Stomach (tissue), 9 donors: Measurements from ENCODE around the gene SLC6A8. TPM values are rescaled to one million over a fixed set of nuclear protein-coding genes. Genes with fewer than 3 reads are reported as not detected.
A peak's percentile ranks its signal among the peaks of the same experiment; 100 is the strongest.
"Not testable (repeated sequence)": the region's sequence is repeated elsewhere in the genome, so short reads cannot be mapped to it uniquely, and the experiment has no call there.

Experiments
- DNase-seq, 2 donors: peaks; one replicate each; pipeline versions ENCODE4 v3.0.0 to v3.0.0-alpha.2; 2013 to 2019
- H3K27ac ChIP-seq, 5 donors: fragments of 200-600 bp in 4 of 5; sonication (generic) in 4 of 5; one replicate each; pipeline ENCODE4 v1.5.1; 2013 to 2019; ENCODE audit warnings: mild to moderate bottlenecking in 1 of 5, moderate library complexity in 1 of 5
- H3K27me3 ChIP-seq, 3 donors: fragments of 200-600 bp; sonication (generic); one replicate each; pipeline ENCODE4 v1.5.1; 2017 to 2019; ENCODE audit warnings: mixed run types in 1 of 3
- H3K36me3 ChIP-seq, 4 donors: fragments of 200-600 bp; sonication (generic); 1 replicate in 3 of 4; 2 replicates in 1 of 4; pipeline ENCODE4 v1.5.1; 2016 to 2019
- H3K4me1 ChIP-seq, 4 donors: fragments of 200-600 bp; sonication (generic); one replicate each; pipeline ENCODE4 v1.5.1; 2016 to 2019
- H3K4me3 ChIP-seq, 4 donors: fragments of 200-600 bp; sonication (generic) in 3 of 4; one replicate each; pipeline ENCODE4 v1.5.1; 2016 to 2019; ENCODE audit warnings: mild to moderate bottlenecking in 1 of 4
- H3K9me3 ChIP-seq, 4 donors: fragments of 200-600 bp; sonication (generic); one replicate each; pipeline ENCODE4 v1.5.1; 2016 to 2019
- CTCF ChIP-seq, 7 experiments: fragments of 450-650 bp in 4 of 7; fragments of 200-600 bp in 3 of 7; sonication (generic) in 3 of 7; IDR thresholded peaks; one replicate each; pipeline ENCODE4 v1.5.1; 2016 to 2019; ENCODE audit warnings: antibody characterized with exemption in 7 of 7, control low read depth in 2 of 7, mild to moderate bottlenecking in 1 of 7
- EP300 ChIP-seq: sonication (generic); formaldehyde crosslinking; IDR thresholded peaks from one replicate; pipeline ENCODE4 v1.6.1; 2017; ENCODE audit warnings: antibody characterized with exemption
- POLR2A ChIP-seq, 4 donors: fragments of 450-650 bp; IDR thresholded peaks; one replicate each; pipeline ENCODE4 v1.6.1; 2016; ENCODE audit warnings: antibody characterized with exemption in 4 of 4, control low read depth in 2 of 4, mild to moderate bottlenecking in 1 of 4, moderate library complexity in 1 of 4
- POLR2AphosphoS5 ChIP-seq, 3 donors: sonication (generic); formaldehyde crosslinking; IDR thresholded peaks; one replicate each; pipeline ENCODE4 v1.6.1; 2016; ENCODE audit warnings: antibody characterized with exemption in 3 of 3
- WGBS, 5 donors: extraction: QIAGEN DNeasy Blood & Tissue Kit in 3 of 5; methylation state at CpG; one replicate each; pipeline versions ENCODE4 v1.1.5 to v1.1.7; 2013 to 2018; 5-methylcytosine and 5-hydroxymethylcytosine counted together
- intact Hi-C: fragments of 100-400 bp; cut with DNase I; formaldehyde crosslinking; loops from one replicate; pipeline ENCODE4 v1.15.1; 2023; ENCODE audit warnings: low total_unique reads
- polyA plus RNA-seq, 3 donors: library from polyadenylated mRNA; stranded (reverse); fragments of 200-250 nt; gene quantifications; one replicate each; pipeline ENCODE4 v1.2.3, GENCODE V29; 2013
- total RNA-seq, 5 donors: library from RNA; depleted of rRNA; stranded (reverse); fragments of >200 nt; gene quantifications; one replicate each; pipeline versions ENCODE4 v1.1.0 to v1.2.3, GENCODE V29; 2014 to 2016
- donor health status: healthy with polysubstance abuse.
- donor health status: Bipolar disorder and iron deficiency.
- donor health status: healthy.

The SLC6A8 gene
- total and polyA plus RNA-seq, 8 donors = 7.3 to 32.7 (median 18.9) TPM

DNA sequence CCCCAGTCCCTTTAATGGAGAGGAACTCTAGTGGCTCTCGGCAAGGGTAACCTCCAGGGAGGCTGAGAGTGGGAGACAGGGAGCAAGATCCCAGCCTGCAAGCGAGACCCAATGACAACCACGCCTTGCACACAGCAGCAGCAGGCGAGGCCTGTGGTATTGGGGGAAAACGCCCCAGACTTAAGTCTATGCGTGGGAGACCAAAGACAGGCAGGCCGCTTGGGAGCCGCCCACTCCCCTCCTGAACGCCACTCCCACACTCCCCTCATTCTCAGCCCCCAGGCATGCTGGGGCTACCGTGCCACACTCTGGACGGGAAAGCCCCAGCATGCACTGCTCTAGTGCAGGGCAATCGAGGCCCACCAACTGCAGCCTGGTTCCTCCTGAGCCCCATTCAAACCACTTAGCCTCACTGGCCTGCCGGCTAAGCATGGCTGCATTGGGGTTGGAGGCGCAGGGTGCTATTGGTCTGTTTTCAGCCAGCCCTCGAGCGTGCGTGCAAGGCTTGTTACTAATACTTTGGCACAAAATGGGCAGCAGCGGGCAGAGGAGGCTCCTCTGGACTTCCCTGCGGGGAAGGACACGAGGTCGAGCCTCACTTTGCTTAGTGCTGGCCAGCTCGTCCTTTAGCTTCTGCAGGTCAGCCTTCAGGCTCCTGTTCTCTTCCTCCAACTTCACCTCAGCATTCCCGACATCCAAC, 14.8 kb downstream of the SLC6A8 start:
- intact Hi-C loops = no loop called here
- Histone ChIP-seq H3K4me3 (no peak overlapping the region), H3K27me3 (no peaks in the 10 kb centered on the region), H3K9me3 (no peaks in the 10 kb centered on the region), H3K27ac (peak overlapping the region in 3 of 5 donors; percentile 1 to 57 (median 51)), H3K36me3 (peaks cover 0 to 58% (median 52%) of the 10 kb centered on the region in 4 donors), H3K4me1 (peaks cover 6 to 39% (median 25%) of the 10 kb centered on the region in 4 donors)
- DNase-seq = no peak
- 61 to 77% (median 73%) methylated on average over 14 to 23 of the region's 23 CpGs for WGBS, 5 donors
- TF ChIP-seq POLR2A (IDR thresholded peaks at IDR 0.05) (no peak), POLR2AphosphoS5 (IDR thresholded peaks at IDR 0.05) (no peak), CTCF (IDR thresholded peaks at IDR 0.05) (no peak), EP300 (no peak)

- Histone ChIP-seq H3K27me3 (no peaks in the 10 kb centered on the region), H3K9me3 (no peaks in the 10 kb centered on the region), H3K4me3 (no peak overlapping the region), H3K27ac (peak overlapping the region in 4 of 5 donors; percentile 22 to 57 (median 42)), H3K36me3 (peaks cover 0 to 58% (median 47%) of the 10 kb centered on the region in 4 donors), H3K4me1 (peaks cover 6 to 41% (median 27%) of the 10 kb centered on the region in 4 donors)
- WGBS, 5 donors = 27 to 67% (median 43%) methylated on average over 4 to 16 of the region's 16 CpGs; no CpG with 5 or more reads in 1 of the 5 donors
- DNase-seq = peak; percentile 54 to 86
- intact Hi-C loops = no loop called here
- TF ChIP-seq POLR2AphosphoS5 (IDR thresholded peaks at IDR 0.05) (peak in 2 of 3 donors; percentile 3 to 39), CTCF (IDR thresholded peaks at IDR 0.05) (no peak)
These were observed 15.3 kb downstream of the SLC6A8 start for GRCh38 chrX:153703036-153703370.

- peaks cover 6 to 49% (median 31%) of the 10 kb centered on the region in 4 donors for H3K4me1 ChIP-seq
- peak overlapping the region in 1 of 5 donors; percentile 51 for H3K27ac ChIP-seq
- no peaks in the 10 kb centered on the region for H3K27me3 ChIP-seq
- H3K36me3 ChIP-seq = peaks cover 0 to 53% (median 44%) of the 10 kb centered on the region in 4 donors
- DNase-seq = no peak
- intact Hi-C loops = no loop called here
- no peak overlapping the region for H3K4me3 ChIP-seq
- no peaks in the 10 kb centered on the region for H3K9me3 ChIP-seq
- TF ChIP-seq CTCF (IDR thresholded peaks at IDR 0.05) (no peak), POLR2AphosphoS5 (IDR thresholded peaks at IDR 0.05) (no peak), POLR2A (IDR thresholded peaks at IDR 0.05) (no peak), EP300 (no peak)
- WGBS, 5 donors = 63 to 89% (median 72%) methylated on average over 4 to 18 of the region's 18 CpGs
These were observed 16.3 kb downstream of the SLC6A8 start for GRCh38 chrX:153704021-153704526.

DNA sequence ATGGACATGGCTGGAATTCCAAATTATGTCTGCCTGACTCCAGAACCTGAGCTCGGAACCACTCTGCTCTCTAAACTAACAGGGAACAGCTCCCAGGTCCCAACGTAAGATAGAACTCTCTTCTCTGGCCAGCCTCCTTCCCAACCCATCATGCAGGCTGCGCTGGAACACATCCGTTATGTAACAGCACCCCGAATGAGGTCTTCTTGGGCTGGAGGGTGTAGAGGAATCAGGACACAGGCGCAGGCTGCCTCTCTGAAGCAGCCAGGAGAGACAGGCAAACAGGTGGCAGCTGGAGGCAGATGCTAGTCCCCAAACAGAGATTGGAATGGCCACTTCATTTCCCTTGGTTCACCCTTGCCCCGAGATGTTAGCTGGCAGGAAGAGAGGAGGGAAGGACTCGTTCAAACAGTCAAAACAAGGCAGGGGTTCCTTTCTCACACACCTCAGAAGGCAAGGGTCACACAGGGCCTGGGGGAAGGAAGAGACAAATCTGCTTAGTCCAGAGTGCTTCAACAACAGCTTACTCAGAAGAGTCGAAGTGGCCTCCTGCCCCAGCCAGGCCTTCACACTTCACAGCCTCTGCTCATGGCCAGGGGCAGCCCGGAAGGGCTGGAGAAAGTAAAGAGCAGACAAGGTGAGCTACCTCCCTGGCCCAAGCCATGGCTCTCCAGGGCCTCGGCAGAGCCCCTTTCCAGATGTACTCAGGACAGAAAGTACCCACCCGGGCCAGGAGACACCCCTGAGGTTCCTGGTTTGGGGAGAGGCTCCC, 17.1 kb downstream of the SLC6A8 start:
- Histone ChIP-seq H3K27ac (peak overlapping the region in 1 of 5 donors; percentile 29), H3K36me3 (peaks cover 0 to 60% (median 51%) of the 10 kb centered on the region in 4 donors), H3K4me1 (peaks cover 6 to 46% (median 28%) of the 10 kb centered on the region in 4 donors)
- WGBS, 5 donors = 67 to 84% (median 74%) methylated on average over 8 to 11 of the region's 12 CpGs
- H3K9me3 ChIP-seq, DNase-seq, intact Hi-C loops, H3K27me3 ChIP-seq, H3K4me3 ChIP-seq: not testable (repeated sequence)

GRCh38 chrX:153705403-153706060, 17.8 kb downstream of the SLC6A8 start:
- WGBS, 5 donors = 66 to 86% (median 84%) methylated on average over 8 to 18 of the region's 18 CpGs
- H3K4me3 ChIP-seq, H3K27me3 ChIP-seq, DNase-seq, H3K9me3 ChIP-seq, intact Hi-C loops: not testable (repeated sequence)
- peaks cover 6 to 40% (median 24%) of the 10 kb centered on the region in 4 donors for H3K4me1 ChIP-seq
- peak overlapping the region in 1 of 5 donors; percentile 29 for H3K27ac ChIP-seq
- peaks cover 0 to 64% (median 55%) of the 10 kb centered on the region in 4 donors for H3K36me3 ChIP-seq
